DMS53 treated with DMSO at 0.1 percent for 48 hours (cell line): ENCODE data around the gene CLDN19.
"Not testable (repeated sequence)": the region's sequence is repeated elsewhere in the genome, so short reads cannot be mapped to it uniquely, and the experiment has no call there.

Experiments
- DNase-seq: peaks from one replicate; lab custom pipeline; 2025; ENCODE audit not compliant: unreplicated experiment; lab: John Stamatoyannopoulos, UW

The CLDN19 gene

GRCh38 chr1:42761567-42761966 lies 21.5 kb upstream of the CLDN19 start:
- no peak for DNase-seq

GRCh38 chr1:42759114-42759513 lies 19.1 kb upstream of the CLDN19 start:
- no peak for DNase-seq

GRCh38 chr1:42758641-42759040 lies 18.6 kb upstream of the CLDN19 start:
- no peak for DNase-seq

- DNase-seq = no peak
These were observed 17.8 kb upstream of the CLDN19 start for GRCh38 chr1:42757892-42758275.

- DNase-seq = peak; percentile 83
These were observed 17.2 kb upstream of the CLDN19 start for GRCh38 chr1:42756956-42757891.

- no peak for DNase-seq
These were observed 13.0 kb upstream of the CLDN19 start for GRCh38 chr1:42753070-42753469.

- DNase-seq = no peak
These were observed 12.2 kb upstream of the CLDN19 start for GRCh38 chr1:42752284-42752683.

GRCh38 chr1:42751511-42752070 lies 11.6 kb upstream of the CLDN19 start:
- DNase-seq = not testable (repeated sequence)

- no peak for DNase-seq
These were observed 10.0 kb upstream of the CLDN19 start for GRCh38 chr1:42750041-42750440.

- DNase-seq = no peak
These were observed 8.7 kb upstream of the CLDN19 start for GRCh38 chr1:42748461-42749410.

- DNase-seq = no peak
These were observed 8.0 kb upstream of the CLDN19 start for GRCh38 chr1:42748021-42748420.

GRCh38 chr1:42747125-42747524 lies 7.1 kb upstream of the CLDN19 start:
- DNase-seq = no peak

- no peak for DNase-seq
These were observed 6.5 kb upstream of the CLDN19 start for GRCh38 chr1:42746436-42747105.

- DNase-seq = no peak
These were observed 5.8 kb upstream of the CLDN19 start for GRCh38 chr1:42745851-42746250.

GRCh38 chr1:42744148-42744413 lies 4.0 kb upstream of the CLDN19 start:
- DNase-seq = no peak

- no peak for DNase-seq
These were observed 3.5 kb upstream of the CLDN19 start for GRCh38 chr1:42743317-42744147.

GRCh38 chr1:42742617-42743316 lies 2.7 kb upstream of the CLDN19 start:
- DNase-seq = no peak

- DNase-seq = no peak
These were observed 2.1 kb upstream of the CLDN19 start for GRCh38 chr1:42742141-42742540.

- no peak for DNase-seq
These were observed 1.7 kb upstream of the CLDN19 start for GRCh38 chr1:42741706-42742105.
